ENCODE measurements around the gene SPOCK1.

GRCh38 chr5:137385064-137385463, 114.1 kb downstream of the SPOCK1 start:
- TF ChIP-seq POLR2A (IDR thresholded peaks at IDR 0.05) (no peak), CTCF (IDR thresholded peaks at IDR 0.05) (no peak), POLR2AphosphoS5 (IDR thresholded peaks at IDR 0.05) (no peak)

Measured in transverse colon (tissue), 4 donors.